ENCODE measurements around the gene LRRC53.

DNA sequence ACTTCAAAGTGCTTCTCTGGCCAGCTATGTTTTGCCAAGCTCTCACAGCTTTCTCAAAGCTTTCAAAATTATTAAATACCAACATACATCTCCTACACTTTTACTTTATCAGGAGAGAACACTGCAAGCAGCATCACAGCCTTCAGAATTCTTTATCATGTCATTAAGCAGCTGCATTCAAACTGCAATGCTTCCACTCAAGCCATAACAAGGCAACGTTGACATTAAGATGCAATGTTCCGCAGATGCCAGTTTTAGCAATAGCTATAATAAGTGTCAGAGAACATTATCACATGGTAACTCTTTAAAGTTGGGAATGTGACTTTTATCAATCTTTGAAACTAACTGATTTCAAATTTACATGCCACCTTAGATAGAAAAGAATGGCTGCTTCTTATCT lies 91.9 kb downstream of the LRRC53 start:
- TF ChIP-seq CTCF (IDR thresholded peaks at IDR 0.05) (no peak), POLR2A (IDR thresholded peaks at IDR 0.05) (no peak), POLR2AphosphoS5 (IDR thresholded peaks at IDR 0.05; ENCODE audit: insufficient read depth in 1 of 2, low read depth in 1 of 2) (no peak)
